Measurements from ENCODE around the gene NR1I3.
"Not testable (repeated sequence)": the region's sequence is repeated elsewhere in the genome, so short reads cannot be mapped to it uniquely, and the experiment has no call there.

- not testable (repeated sequence) for TF ChIP-seq CTCF (IDR thresholded peaks at IDR 0.05; ENCODE audit: low read depth, low read length); EZH2phosphoT487 (IDR thresholded peaks at IDR 0.05; ENCODE audit: low read depth)
Measured at GRCh38 chr1:161257109-161257508, 19.1 kb upstream of the NR1I3 start.

Measured in OCI-LY3 (cell line).